Measurements from ENCODE around the gene DPPA3. TPM values are rescaled to one million over a fixed set of nuclear protein-coding genes. Genes with fewer than 3 reads are reported as not detected.

Gene DPPA3
- total and polyA plus RNA-seq, 9 of the 15 experiments (the other 6 are each of a cell fraction or from before 2014, with no cell fraction given) = not detected

GRCh38 chr12:7712841-7713442 lies 1.7 kb downstream of the DPPA3 start:
- Histone ChIP-seq H3K4me3 (no peak overlapping the region), H3K36me3 (ENCODE audit: control insufficient read depth, insufficient read depth, low read length) (no peaks in the 10 kb centered on the region), H3K9me3 (replicated peaks; ENCODE audit: control insufficient read depth, insufficient read depth, low read depth, low read length) (no peaks in the 10 kb centered on the region), H3K9ac (ENCODE audit: insufficient read depth in 1 of 2, low read depth in 2 of 2, low read length in 2 of 2) (no peak overlapping the region), H3K9me1 (ENCODE audit: control insufficient read depth, insufficient read depth, low read length) (no peaks in the 10 kb centered on the region), H3K4me2 (ENCODE audit: insufficient read depth, low read length) (no peak overlapping the region), H3K27ac (ENCODE audit: extremely low read depth, low read depth, low read length) (no peak overlapping the region), H3K79me2 (ENCODE audit: control insufficient read depth, insufficient read depth, low read length) (no peaks in the 10 kb centered on the region), H4K20me1 (replicated peaks; ENCODE audit: control insufficient read depth, insufficient read depth, low read length) (no peaks in the 10 kb centered on the region), H2AFZ (ENCODE audit: low read depth, low read length) (peak overlapping the region; percentile 14; the same call in 1 of the 2 replicates), H3K27me3 (ENCODE audit: control insufficient read depth in 2 of 2, insufficient read depth in 2 of 2, low read length in 2 of 2) (peaks cover 0 to 8% of the 10 kb centered on the region in 2 experiments; a peak in 2 of 5 replicates), H3K4me1 (replicated peaks in 1 of 2; ENCODE audit: control insufficient read depth in 2 of 2, insufficient read depth in 2 of 2, low read length in 2 of 2) (peaks cover 0 to 3% of the 10 kb centered on the region in 2 experiments; a peak in 1 of 5 replicates)
- peak in 2 of 4 experiments; percentile 6 to 8 for DNase-seq (ENCODE audit: extremely low read depth in 1 of 4, low spot score in 3 of 4)
- BruUV-seq (replicated peaks) = no TSS peak
- ChIA-PET CTCF (ENCODE audit: low intra/inter-chr PET ratio) (no interaction called here), POLR2A (no interaction called here)
- in situ Hi-C loops (cut with MboI) = no loop called here
- ATAC-seq = no peak
- FAIRE-seq = no peak
- WGBS (ENCODE audit: insufficient coverage, low coverage, missing lambda C conversion rate) = 31% methylated on average over 21 of the region's 28 CpGs
- intact Hi-C loops (cut with micrococcal nuclease) = no loop called here
- TF ChIP-seq EHMT2 (IDR thresholded peaks at IDR 0.05) (no peak), MED1 (CRISPR knock-in tag; IDR thresholded peaks at IDR 0.05; ENCODE audit: borderline replicate concordance) (no peak), E2F6 (IDR thresholded peaks at IDR 0.05; ENCODE audit: borderline replicate concordance in 1 of 2, extremely low read depth in 1 of 2, insufficient read depth in 1 of 2, insufficient read length in 1 of 2, low read depth in 1 of 2, low read length in 1 of 2, poor library complexity in 1 of 2, severe bottlenecking in 1 of 2) (peak in 1 of 2 experiments; percentile 36), L3MBTL2 (IDR thresholded peaks at IDR 0.05) (peak; percentile 34; the same call in 1 of the 2 replicates)

Data from K562 (cell line).